NCI-H1930 (cell line): ENCODE results near the gene APLP1.
"Not testable (repeated sequence)": the region's sequence is repeated elsewhere in the genome, so short reads cannot be mapped to it uniquely, and the experiment has no call there.

Source experiments
- DNase-seq, 2 experiments: peaks; one replicate each; lab custom pipeline; 2025; lab: John Stamatoyannopoulos, UW

Gene APLP1

DNA sequence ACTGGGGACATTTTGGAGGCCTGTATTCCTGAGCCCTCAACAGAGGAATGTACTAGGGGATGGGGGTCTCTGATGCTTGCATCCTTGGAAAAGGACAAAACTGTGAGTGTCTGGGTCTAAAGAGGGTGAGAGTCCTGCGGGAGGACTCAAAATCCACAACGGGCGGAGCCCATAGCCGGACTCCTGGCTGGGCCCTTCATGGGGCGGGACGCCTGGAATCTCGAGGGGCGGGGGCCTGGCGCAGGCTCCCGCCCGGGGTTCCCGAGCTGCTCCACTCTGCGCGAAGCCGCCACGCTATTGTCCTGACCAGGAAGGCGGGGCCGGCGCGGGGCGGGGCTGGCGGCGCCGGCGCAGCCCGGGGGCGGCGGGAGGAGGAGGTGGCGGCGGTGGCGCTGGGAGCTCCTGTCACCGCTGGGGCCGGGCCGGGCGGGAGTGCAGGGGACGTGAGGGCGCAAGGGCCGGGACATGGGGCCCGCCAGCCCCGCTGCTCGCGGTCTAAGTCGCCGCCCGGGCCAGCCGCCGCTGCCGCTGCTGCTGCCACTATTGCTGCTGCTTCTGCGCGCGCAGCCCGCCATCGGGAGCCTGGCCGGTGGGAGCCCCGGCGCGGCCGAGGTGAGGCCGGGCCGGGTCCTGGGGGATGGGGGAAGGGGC is at the start of gene APLP1:
Gene APLP1, plus strand, starts transcription at position 403 of the 651 bp plus-strand sequence. Its CDS starts 63 bp downstream, at position 466.
- peak; percentile 79 to 85 for DNase-seq

GRCh38 chr19:35822579-35822978 is 45.8 kb upstream of the APLP1 start:
- no peak for DNase-seq

DNA sequence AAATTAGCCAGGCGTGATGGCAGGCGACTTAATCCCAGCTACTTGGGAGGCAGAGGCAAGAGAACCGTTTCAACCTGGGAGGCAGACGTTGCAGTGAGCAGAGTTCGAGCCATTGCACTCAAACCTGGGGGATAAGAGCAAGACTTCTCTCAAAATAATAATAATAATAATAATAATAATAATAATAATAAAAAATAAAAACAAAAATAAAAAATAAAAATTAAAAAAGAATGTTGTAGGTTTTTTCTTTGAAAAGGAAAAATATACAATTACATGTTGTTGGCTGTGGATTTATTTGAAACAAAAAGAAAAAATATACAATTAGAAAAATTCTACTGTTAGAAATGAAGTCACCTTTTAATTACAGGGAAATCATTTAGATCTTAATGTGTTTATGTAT is 44.2 kb upstream of the APLP1 start:
- DNase-seq = no peak

GRCh38 chr19:35828692-35829301 is 39.6 kb upstream of the APLP1 start:
- DNase-seq = no peak

GRCh38 chr19:35830986-35831385 is 37.4 kb upstream of the APLP1 start:
- no peak for DNase-seq

DNA sequence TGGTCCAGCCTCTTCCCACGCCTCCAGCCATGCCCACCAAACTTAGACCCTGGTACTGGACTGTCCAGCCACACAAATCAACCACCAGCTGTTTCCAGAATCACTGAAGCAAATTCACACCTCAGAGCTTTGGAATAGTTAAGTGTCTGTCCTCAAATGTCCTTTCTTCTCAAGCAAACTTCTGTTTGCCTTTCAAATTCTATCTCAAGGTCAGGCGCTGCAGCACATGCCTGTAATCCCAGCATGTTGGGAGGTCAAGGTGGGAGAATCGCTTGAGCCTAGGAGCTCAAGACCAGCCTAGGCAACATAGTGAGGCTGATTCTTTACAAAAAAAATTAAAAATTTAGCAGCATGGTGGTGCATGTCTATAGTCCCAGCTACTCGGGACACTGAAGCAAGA is 36.3 kb upstream of the APLP1 start:
- DNase-seq = no peak

- no peak for DNase-seq
Measured at GRCh38 chr19:35833972-35834371, 34.4 kb upstream of the APLP1 start.

- DNase-seq = not testable (repeated sequence)
Measured at GRCh38 chr19:35836096-35836495, 32.3 kb upstream of the APLP1 start.

- DNase-seq = no peak
Measured at GRCh38 chr19:35841961-35842595, 26.3 kb upstream of the APLP1 start.

DNA sequence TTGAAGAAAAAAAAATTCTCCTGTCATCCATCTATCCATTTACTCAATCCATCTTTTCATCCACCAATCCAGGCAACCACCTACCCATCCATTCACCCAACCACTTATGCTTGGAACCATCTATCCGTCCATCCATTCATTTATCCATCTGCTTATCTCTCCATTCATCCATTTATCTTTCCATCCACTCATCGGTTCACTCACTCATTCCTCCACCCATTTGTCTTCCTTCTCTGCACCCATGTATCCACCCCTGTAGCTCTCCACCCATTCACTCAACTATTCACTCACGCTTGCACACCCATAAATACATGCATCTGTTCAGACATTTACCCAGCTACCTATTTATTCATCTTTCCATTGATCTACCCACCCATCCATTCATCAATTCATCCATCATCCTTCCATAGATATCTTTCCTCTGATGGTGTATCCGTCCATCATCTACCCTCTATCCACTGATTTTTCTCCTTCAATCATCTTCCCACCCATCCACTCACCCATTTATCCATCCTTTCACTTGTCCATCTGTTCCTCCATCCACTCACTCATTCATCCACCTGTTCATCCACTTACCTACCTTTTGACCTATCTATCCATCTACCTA is 25.6 kb upstream of the APLP1 start:
- no peak for DNase-seq

- no peak for DNase-seq
Measured at GRCh38 chr19:35843676-35844481, 24.5 kb upstream of the APLP1 start.

DNA sequence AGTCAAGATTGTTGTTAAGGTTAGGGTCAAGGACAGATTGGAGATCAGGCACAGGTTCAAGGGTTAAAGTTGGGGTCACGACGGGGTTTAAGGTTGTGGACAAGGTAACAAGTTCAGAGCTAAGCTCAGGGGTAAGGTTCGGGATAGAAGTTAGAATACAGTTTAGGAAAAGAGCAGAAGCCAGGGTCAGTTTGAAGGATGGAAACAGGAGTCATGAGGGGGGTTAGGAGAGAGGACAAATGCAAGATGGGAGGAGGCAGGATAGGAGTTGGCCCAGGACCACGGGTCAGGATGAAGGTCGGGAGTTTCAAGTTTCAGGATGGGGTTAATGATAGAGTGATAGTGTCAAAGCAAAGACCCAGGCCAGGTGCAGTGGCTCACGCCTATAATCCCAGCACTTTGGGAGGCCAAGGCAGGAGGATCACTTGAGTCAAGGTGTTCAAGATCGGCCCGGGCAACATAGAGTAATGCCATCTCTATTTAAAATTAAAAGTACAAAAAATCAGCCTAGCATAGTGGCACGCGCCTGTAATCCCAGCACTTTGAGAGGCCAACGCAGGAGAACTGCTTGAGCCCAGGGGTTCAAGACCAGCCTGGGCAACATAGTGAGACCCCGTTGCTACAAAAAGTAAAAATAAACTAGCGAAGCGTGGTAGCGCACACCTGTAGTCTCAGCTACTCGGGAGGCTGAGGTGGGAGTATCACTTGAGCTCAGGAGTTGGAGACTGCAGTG is 23.7 kb upstream of the APLP1 start:
- DNase-seq = no peak

- DNase-seq = peak; percentile 27 to 59
Measured at GRCh38 chr19:35845215-35846037, 22.9 kb upstream of the APLP1 start.

GRCh38 chr19:35846038-35846668 is 22.2 kb upstream of the APLP1 start:
- peak in 1 of 2 experiments; percentile 17 for DNase-seq

- no peak for DNase-seq
Measured at GRCh38 chr19:35847911-35848310, 20.5 kb upstream of the APLP1 start.

GRCh38 chr19:35848486-35848885 is 19.9 kb upstream of the APLP1 start:
- DNase-seq = no peak

GRCh38 chr19:35848919-35849505 is 19.4 kb upstream of the APLP1 start:
- DNase-seq = no peak

DNA sequence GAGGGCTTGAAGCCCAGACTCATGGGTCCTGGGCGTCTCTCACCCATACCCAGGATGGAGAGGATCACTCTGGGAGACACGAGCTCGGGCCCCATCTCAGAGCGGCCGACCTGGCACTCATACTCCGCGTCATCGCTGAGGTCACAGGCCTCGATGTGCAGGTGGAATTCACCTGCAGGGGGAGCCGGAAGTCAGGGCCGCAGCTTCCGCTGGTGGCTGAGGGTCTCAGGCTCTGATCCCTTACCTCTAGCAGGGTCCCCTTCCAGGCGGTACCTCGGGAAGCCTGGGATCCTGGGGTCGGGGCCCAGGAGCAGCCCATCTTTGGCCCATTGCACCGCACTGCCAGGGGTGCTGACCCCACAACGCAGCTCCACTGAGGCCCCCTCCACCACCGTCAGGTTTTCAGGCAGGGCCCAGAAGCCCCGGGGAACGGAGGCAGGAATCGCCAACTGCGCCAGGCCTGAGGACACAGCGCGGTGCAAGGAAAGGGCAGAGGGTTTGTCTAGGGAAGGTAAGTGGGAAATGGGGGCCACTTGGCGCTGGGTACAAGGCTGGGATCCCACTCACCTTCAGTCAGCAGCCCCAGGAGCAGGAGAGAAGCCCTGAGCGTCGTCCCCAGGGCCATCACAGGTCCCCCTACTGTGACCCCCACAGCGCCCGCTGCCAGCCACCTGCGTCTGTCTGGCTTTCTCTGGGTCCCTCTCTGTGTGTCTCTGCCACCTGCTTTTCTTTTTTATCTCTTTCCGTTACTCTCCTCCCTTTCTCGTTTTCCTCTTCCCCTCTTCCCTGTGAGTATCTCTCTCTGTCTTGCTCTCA is 17.0 kb upstream of the APLP1 start:
- peak; percentile 35 to 47 for DNase-seq
